Subcutaneous abdominal adipose tissue (tissue), 5 donors: ENCODE data around the gene FSTL4.

Experiments used
- H3K27ac ChIP-seq: one replicate; pipeline ENCODE4 v1.7.0; 2013; ENCODE audit warnings: low read depth, mild to moderate bottlenecking, inconsistent platforms, low read length, moderate library complexity
- H3K27me3 ChIP-seq, 5 donors: one replicate each; pipeline ENCODE4 v1.7.0; 2013; ENCODE audit warnings: low read length in 5 of 5, inconsistent platforms in 1 of 5; ENCODE audit not compliant: control insufficient read depth in 5 of 5, insufficient read depth in 4 of 5
- H3K36me3 ChIP-seq, 5 donors: one replicate each; pipeline ENCODE4 v1.7.0; 2013; ENCODE audit warnings: low read length in 5 of 5; ENCODE audit not compliant: control insufficient read depth in 5 of 5, insufficient read depth in 5 of 5
- H3K4me1 ChIP-seq, 5 donors: one replicate each; pipeline ENCODE4 v1.7.0; 2013; ENCODE audit warnings: low read length in 5 of 5, mild to moderate bottlenecking in 3 of 5, moderate library complexity in 1 of 5; ENCODE audit not compliant: control insufficient read depth in 5 of 5, insufficient read depth in 5 of 5
- H3K4me3 ChIP-seq, 5 donors: one replicate each; pipeline ENCODE4 v1.7.0; 2013; ENCODE audit warnings: low read length in 5 of 5, low read depth in 1 of 5
- H3K9ac ChIP-seq, 5 donors: one replicate each; pipeline ENCODE4 v1.7.0; 2013; ENCODE audit warnings: low read length in 5 of 5, mild to moderate bottlenecking in 4 of 5, moderate library complexity in 3 of 5
- H3K9me3 ChIP-seq, 5 donors: one replicate each; pipeline ENCODE4 v1.7.0; 2013; ENCODE audit warnings: low read length in 5 of 5; ENCODE audit not compliant: control insufficient read depth in 5 of 5
- donor health status: healthy.
- donor health status: healthy.
- donor health status: healthy.
- donor health status: healthy.
- donor health status: healthy.

The FSTL4 gene

DNA sequence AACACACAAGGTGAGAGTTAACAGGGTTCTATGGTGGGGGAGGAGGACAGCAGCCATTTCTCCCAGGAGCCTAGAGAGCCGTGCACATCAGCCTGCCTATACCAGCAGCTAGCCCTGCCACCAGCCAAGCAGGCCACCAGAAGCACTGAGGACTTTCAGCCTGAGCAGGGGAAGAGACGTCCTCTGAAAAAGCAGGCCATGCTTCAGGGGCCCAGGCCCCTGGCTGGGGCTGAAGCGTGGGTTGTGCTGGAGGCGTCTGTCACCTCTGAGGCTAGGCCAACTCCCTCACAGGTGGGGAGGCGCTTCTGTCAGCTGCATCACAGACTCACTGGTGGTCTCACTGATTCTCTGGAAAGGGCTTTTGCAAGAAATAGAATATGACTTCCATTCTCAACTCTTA, 16.3 kb downstream of the FSTL4 start:
- H3K4me1 ChIP-seq, result no peaks in the 10 kb centered on the region
- no peak overlapping the region for H3K9ac ChIP-seq
- no peak overlapping the region for H3K27ac ChIP-seq
- H3K36me3 ChIP-seq, result no peaks in the 10 kb centered on the region
- H3K9me3 ChIP-seq, result no peaks in the 10 kb centered on the region
- no peak overlapping the region for H3K4me3 ChIP-seq
- peaks cover 0 to 3% (median 0%) of the 10 kb centered on the region in 5 donors for H3K27me3 ChIP-seq

DNA sequence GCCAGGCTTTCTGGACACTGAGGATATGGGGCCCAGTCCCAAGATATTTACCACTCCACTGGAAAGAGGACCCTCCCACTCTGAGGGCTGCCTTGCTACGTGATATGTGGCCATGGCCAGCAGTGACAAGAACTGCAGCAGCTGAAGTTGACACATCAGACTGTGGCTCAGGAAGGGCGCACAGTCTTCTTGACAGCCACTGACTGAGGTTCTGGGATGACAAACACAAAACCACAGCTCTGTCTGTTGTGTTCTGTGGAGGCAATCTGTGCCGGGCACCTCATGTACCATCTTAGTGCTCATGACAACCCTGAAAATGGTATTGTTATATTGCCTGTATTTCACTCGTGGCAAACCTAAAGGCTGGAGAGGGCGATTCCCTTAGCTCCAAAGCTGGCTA, 16.9 kb downstream of the FSTL4 start:
- Histone ChIP-seq H3K9me3 (no peaks in the 10 kb centered on the region), H3K4me1 (no peaks in the 10 kb centered on the region), H3K4me3 (no peak overlapping the region)

DNA sequence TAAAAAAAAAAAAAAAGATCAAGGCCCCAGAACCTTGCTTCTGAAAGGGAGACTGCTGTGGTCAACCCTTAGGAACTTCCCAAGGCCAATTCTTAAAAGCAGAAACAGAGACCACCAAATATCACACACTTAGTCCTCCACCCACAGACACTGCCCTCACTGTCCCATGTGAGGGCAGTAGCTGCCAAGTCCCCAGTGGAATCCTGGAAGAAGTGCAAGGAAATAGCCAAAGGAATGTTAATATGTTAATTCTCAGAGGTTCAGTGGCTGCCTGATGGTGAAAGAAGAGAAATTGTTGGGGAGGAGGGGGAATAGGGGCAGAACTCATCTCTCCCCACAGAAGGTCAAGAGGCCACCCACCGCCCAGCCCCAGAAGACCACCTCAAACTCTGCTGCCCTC, 23.1 kb downstream of the FSTL4 start:
- no peaks in the 10 kb centered on the region for H3K27me3 ChIP-seq
- no peak overlapping the region for H3K9ac ChIP-seq
- H3K4me1 ChIP-seq, result no peaks in the 10 kb centered on the region
- H3K36me3 ChIP-seq, result no peaks in the 10 kb centered on the region
- H3K27ac ChIP-seq, result no peak overlapping the region
- H3K4me3 ChIP-seq, result no peak overlapping the region
- no peaks in the 10 kb centered on the region for H3K9me3 ChIP-seq

More for the DNA sequence above, 16.9 kb downstream of the FSTL4 start:
- no peaks in the 10 kb centered on the region for H3K36me3 ChIP-seq
- H3K27ac ChIP-seq, result no peak overlapping the region
- peaks cover 0 to 3% (median 0%) of the 10 kb centered on the region in 5 donors for H3K27me3 ChIP-seq
- H3K9ac ChIP-seq, result no peak overlapping the region

DNA sequence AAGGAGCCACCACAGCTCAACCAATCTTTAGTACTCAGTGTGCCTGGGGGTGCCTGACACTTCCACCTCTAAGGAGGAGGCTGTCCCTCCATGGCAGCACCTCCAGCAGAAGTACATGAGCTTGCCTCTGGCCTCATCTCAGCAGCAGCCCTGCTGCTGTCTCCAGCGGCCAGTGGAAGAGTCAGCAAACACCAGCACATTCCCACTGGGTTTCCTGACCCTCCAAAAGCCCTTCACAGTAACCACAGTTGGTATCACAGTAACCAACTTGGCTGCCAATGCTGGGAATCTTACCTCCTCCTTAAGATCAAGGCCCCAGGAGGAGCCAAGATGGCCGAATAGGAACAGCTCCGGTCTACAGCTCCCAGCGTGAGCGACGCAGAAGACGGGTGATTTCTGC, 29.4 kb downstream of the FSTL4 start:
- Histone ChIP-seq H3K4me3 (no peak overlapping the region), H3K36me3 (no peaks in the 10 kb centered on the region), H3K27me3 (peaks cover 3 to 21% (median 6%) of the 10 kb centered on the region in 5 donors), H3K27ac (no peak overlapping the region), H3K4me1 (no peaks in the 10 kb centered on the region), H3K9ac (no peak overlapping the region), H3K9me3 (peaks cover 0 to 2% (median 0%) of the 10 kb centered on the region in 5 donors)

DNA sequence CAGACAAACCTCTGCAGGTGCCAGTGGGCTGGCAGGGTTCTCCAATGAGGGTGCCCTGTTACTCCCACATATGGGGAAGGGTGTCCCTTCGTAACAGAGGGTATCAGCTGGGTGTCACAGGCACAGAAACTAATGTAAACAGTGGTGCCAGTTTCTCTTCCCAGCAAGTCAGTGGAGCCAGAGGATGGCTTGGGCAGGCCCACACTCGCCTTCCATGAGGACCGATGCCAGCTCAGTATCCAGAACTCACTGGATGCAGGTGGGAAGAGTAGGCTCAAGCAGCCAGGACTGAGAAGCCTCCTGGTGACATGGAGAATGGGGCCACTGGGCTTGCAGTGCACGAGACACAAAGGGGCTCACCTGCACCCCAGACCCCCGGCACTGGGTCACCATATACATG, 30.4 kb downstream of the FSTL4 start:
- H3K27ac ChIP-seq, result no peak overlapping the region

DNA sequence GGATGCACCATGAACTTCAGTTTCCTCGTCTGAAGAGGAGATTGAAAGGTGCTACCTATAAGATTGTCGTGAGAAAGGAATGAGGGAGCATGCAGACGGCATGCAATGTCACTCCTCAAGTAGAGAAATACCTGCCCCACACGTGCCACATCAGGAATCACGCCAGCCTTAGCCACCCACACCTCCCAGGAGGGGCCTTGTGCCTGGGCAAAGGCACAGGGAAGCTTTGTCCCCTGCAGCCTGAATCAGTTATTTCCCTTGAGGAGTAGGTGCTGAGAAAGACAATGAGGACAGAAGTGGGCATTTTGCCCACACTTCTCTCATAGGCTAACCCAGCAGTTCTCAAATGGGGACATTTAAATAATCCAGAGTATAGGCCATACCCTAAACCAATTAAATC, 31.0 kb downstream of the FSTL4 start:
- Histone ChIP-seq H3K27me3 (peaks cover 4 to 21% (median 8%) of the 10 kb centered on the region in 5 donors), H3K27ac (no peak overlapping the region), H3K36me3 (no peaks in the 10 kb centered on the region), H3K4me3 (no peak overlapping the region), H3K4me1 (no peaks in the 10 kb centered on the region), H3K9ac (no peak overlapping the region), H3K9me3 (peaks cover 0 to 2% (median 0%) of the 10 kb centered on the region in 5 donors)

More for the DNA sequence above, 30.4 kb downstream of the FSTL4 start:
- no peak overlapping the region for H3K4me3 ChIP-seq
- H3K27me3 ChIP-seq, result peaks cover 4 to 21% (median 8%) of the 10 kb centered on the region in 5 donors
- H3K36me3 ChIP-seq, result no peaks in the 10 kb centered on the region
- H3K4me1 ChIP-seq, result no peaks in the 10 kb centered on the region
- H3K9ac ChIP-seq, result no peak overlapping the region
- peaks cover 0 to 2% (median 0%) of the 10 kb centered on the region in 5 donors for H3K9me3 ChIP-seq

DNA sequence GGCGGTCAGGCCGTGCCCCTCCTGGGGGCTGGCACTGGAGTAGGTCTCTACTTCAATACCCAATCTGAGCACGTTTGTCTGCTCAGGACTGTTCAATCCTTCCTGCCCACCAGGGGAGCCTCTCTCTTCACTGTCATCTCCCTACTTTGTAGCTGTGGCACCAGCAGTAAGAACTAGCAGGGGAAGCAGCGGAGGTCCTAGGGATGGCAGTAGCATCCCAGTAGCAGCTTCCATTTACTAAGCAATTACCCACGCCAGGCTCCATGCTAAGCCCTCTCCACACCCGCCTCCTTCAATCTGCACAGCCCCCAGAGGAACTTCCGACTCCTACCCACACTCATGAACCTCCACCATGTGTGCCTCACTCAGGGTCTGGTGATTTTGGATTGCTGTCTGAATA, 31.7 kb downstream of the FSTL4 start:
- H3K9me3 ChIP-seq, result peaks cover 0 to 2% (median 0%) of the 10 kb centered on the region in 5 donors
- H3K9ac ChIP-seq, result no peak overlapping the region
- no peaks in the 10 kb centered on the region for H3K4me1 ChIP-seq
- H3K36me3 ChIP-seq, result no peaks in the 10 kb centered on the region
- peaks cover 4 to 21% (median 8%) of the 10 kb centered on the region in 5 donors for H3K27me3 ChIP-seq
- H3K27ac ChIP-seq, result no peak overlapping the region
- H3K4me3 ChIP-seq, result no peak overlapping the region

DNA sequence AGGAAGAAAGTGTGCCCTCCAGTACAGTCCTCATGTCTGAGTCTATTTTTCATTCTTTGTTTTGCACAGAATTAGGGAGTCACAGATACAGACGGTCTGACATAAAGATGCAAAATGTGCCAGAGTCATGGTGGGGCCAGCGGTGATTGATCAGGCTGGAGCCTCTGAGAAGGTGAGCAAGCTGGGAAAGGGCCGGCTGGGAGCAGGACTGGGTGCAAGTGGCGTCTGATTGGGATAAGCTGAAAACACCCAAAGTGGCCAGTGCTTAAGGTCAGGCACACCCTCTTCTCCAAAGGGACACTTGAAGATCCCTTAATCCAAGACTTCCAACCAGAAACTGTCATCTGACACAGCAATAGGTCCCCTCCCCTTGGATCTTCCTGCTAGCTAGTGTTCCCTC, 32.6 kb downstream of the FSTL4 start:
- no peaks in the 10 kb centered on the region for H3K4me1 ChIP-seq
- peaks cover 0 to 2% (median 0%) of the 10 kb centered on the region in 5 donors for H3K9me3 ChIP-seq
- no peaks in the 10 kb centered on the region for H3K36me3 ChIP-seq
- H3K9ac ChIP-seq, result no peak overlapping the region
- H3K27me3 ChIP-seq, result peaks cover 4 to 21% (median 8%) of the 10 kb centered on the region in 5 donors
- H3K4me3 ChIP-seq, result no peak overlapping the region
- H3K27ac ChIP-seq, result no peak overlapping the region

DNA sequence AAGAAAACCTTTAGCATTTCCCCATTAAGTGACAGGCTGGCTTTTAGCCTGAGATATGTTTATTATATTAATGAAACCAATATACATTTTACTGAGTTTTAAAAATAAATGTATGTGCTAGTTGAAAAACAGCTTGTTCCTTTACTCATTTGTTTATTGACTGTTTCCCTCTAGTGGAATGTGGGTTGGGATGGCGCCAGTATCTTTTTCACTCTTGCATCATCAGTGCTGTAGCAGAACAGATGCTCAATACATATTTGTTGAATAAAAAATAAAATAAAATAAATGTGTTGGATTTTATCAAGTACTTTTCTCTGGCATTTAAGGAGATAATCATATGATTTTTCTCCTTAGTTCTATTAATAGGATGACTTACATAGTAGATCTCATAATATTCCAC, 43.0 kb downstream of the FSTL4 start:
- Histone ChIP-seq H3K36me3 (no peaks in the 10 kb centered on the region), H3K9me3 (peaks cover 0 to 6% (median 0%) of the 10 kb centered on the region in 5 donors), H3K4me3 (no peak overlapping the region), H3K27ac (no peak overlapping the region), H3K4me1 (no peaks in the 10 kb centered on the region), H3K27me3 (peaks cover 0 to 7% (median 0%) of the 10 kb centered on the region in 5 donors), H3K9ac (no peak overlapping the region)

DNA sequence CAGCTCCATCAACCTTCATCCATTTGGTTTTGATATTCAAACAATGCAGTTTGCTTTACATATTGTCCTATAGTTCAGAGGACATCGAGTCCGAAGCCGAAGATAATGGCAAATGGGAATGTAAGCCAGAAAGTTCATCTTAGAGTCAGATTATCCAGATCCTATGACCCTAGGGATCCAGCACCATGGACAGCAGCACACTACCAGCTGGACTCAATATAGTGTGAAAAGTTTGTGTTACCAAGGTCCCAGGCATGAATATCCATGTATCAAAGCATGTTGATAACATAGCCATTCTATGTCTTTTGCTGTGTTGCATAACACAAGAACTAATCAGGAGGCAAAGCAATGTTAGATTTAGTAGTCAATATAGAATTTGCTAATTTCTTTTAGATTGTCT, 46.3 kb downstream of the FSTL4 start:
- H3K36me3 ChIP-seq, result no peaks in the 10 kb centered on the region
- H3K27me3 ChIP-seq, result peaks cover 0 to 15% (median 0%) of the 10 kb centered on the region in 5 donors
- no peak overlapping the region for H3K4me3 ChIP-seq
- H3K27ac ChIP-seq, result no peak overlapping the region
- H3K4me1 ChIP-seq, result no peaks in the 10 kb centered on the region
- H3K9me3 ChIP-seq, result no peaks in the 10 kb centered on the region
- no peak overlapping the region for H3K9ac ChIP-seq
